HL-60/S4 (cell line): Measurements from ENCODE around the gene HDAC7.

ENCODE experiments used
- in situ Hi-C: fragments of 300-500 bp; cut with MboI; formaldehyde crosslinking; loops from 2 replicates; pipeline ENCODE4 v1.14.3; 2022; ENCODE audit warnings: low sequenced_read_pairs

The HDAC7 gene

GRCh38 chr12:47850153-47851084, 30.7 kb upstream of the HDAC7 start:
- in situ Hi-C loops: no loop called here

- in situ Hi-C loops: no loop called here
These were observed 29.6 kb upstream of the HDAC7 start for GRCh38 chr12:47849261-47849660.

- in situ Hi-C loops: no loop called here
These were observed 29.1 kb upstream of the HDAC7 start for GRCh38 chr12:47848853-47849252.

DNA sequence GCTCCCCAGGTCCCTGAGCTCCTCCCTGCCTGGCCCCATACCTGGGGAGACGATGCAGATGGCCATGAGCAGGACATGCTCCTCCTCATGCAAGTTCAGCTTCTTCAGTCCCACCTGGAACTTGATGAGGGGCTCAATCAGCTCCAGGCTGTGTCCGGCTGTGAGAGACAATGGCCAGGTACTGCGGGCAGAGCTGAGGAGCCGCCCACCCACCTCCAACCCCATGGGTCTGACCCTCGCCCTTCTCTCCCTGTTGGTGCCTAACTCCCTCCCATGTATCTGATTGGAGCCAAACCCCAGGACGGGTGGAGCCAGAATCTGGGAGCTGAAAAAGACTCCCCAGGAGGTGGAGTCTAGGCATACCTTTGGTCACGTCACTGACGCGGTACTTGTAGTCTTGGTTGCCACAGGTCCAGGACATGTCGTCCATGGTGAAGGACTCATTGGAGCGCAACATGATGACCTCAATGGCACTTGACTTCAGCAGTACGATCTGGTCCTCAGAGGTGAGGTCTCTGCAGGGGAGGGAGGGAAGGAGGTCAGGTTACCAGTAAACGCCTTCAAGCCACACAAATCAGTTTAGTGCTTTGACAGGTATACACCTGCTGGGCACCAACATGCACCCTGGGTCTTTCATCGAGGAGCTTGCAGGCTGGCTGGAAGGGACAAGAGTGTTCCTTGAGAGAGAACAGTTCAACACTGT, 26.7 kb upstream of the HDAC7 start:
- in situ Hi-C loops: no loop called here

DNA sequence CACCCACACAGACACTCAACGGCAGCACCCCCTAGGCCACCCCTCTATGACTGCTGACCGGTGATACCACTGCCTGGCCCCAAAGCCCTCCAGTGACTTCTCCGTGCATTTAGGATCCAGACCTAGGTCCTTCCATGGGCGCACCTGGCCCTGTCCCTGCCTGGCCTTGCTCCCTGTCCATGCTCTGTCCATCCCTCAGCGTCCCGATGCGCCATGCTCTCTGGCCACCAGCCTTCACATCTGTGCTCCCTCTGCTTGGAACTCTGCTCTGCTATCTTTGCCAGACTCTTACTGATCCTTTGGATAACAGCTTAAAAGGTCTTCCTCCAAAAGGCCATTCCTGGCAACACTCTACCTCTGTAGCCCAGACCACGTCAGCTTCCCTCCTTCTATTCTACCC, 25.4 kb upstream of the HDAC7 start:
- in situ Hi-C loops: no loop called here

GRCh38 chr12:47844264-47845019, 24.7 kb upstream of the HDAC7 start:
- in situ Hi-C loops: loop anchor here (5.0 kb wide), 1 partner anchor 57 kb away; no protein-coding TSS in a partner anchor

GRCh38 chr12:47843226-47843980, 23.7 kb upstream of the HDAC7 start:
- in situ Hi-C loops: loop anchor here (5.0 kb wide), 1 partner anchor 56 kb away; no protein-coding TSS in a partner anchor

DNA sequence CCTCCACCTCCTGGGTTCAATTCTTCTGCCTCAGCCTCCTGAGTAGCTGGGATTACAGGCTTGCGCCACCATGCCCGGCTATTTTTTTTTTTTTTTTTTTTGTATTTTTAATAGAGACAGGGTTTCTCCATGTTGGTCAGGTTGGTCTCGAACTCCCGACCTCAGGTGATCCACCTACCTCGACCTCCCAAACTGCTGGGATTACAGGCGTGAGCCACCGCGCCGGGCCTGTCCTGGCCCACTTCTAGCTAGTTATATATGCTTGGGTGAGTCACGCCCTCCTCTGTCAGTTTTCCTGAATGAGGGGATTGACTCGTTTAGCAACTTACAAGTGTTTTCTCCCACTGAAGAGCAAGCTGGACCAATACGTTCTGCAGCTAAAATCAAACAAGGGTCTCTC, 22.8 kb upstream of the HDAC7 start:
- in situ Hi-C loops: loop anchor here (5.0 kb wide), 1 partner anchor 55 kb away; no protein-coding TSS in a partner anchor

DNA sequence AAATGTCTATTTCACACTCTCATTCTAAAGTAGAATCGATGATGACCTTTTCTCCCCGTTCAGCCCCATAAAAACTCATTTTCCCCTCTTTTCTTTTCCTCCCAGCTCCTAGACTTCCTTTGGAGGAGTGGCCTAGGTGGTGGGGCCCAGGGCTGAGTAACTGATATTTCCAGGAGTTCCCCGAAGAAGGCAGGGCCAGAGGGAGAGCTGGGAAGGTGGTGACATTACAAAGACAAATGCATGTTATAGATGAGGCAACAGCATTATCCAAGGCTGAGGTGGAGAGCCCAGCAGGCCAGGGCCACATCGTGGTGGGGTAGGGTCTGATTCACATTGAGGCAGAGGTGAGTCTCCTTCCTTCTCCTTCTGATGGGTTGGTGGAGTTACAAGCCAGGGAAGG, 22.2 kb upstream of the HDAC7 start:
- in situ Hi-C loops: loop anchor here (5.0 kb wide), 1 partner anchor 55 kb away; no protein-coding TSS in a partner anchor

DNA sequence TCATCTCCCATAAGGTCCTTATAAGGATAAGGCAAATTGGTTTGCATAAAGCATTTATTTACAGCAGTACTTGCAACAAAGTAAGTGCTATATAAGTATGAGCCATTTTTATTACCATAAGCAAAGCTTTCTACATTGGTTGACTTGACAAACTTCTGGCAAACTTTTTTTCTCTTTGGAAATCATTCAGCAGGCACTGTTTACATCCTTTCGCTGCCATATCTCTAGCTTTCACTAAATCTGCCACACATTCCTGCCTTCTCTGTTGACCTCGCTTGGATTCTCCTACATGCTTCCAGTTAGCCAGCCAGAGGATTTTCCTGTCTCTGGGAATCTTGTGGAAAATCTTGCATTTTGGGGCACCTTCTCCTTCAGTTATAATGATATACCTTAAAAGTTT, 21.8 kb upstream of the HDAC7 start:
- in situ Hi-C loops: loop anchor here (5.0 kb wide), 1 partner anchor 54 kb away; no protein-coding TSS in a partner anchor

- in situ Hi-C loops: loop anchor here (5.0 kb wide), 1 partner anchor 53 kb away; no protein-coding TSS in a partner anchor
These were observed 20.9 kb upstream of the HDAC7 start for GRCh38 chr12:47840571-47840970.

DNA sequence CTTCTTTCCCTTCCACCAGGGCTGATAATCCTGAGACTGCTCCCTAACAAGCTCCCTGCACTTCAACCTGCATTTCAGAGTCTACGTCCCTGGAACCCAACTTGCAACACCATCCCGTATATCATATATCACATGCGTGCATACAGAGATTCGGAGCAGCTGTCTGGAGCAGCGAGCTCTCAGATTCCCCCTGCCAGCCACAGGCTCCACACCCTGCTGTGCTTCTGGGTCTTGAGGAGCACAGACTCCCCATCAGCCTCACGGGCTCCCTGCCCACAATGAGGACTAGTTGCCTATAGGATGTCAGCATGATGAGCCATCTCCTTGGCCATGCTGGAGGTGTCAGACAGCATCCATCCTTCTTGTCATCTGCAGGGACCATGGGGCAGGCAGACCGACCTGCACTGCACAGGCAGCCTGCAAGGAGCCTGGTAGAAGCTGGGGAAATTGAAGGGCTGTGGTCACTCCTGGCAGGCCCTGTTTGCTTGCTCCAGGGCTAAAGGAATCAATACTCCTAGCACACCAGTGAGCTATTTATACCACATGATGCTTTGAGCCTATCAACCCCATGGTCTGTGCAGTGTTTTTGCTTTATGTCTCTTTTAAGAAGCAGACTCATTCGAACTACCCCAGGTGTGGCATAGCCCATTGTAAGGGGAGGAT, 19.6 kb upstream of the HDAC7 start:
- in situ Hi-C loops: loop anchor here (5.0 kb wide), 1 partner anchor 122 kb away; no protein-coding TSS in a partner anchor

DNA sequence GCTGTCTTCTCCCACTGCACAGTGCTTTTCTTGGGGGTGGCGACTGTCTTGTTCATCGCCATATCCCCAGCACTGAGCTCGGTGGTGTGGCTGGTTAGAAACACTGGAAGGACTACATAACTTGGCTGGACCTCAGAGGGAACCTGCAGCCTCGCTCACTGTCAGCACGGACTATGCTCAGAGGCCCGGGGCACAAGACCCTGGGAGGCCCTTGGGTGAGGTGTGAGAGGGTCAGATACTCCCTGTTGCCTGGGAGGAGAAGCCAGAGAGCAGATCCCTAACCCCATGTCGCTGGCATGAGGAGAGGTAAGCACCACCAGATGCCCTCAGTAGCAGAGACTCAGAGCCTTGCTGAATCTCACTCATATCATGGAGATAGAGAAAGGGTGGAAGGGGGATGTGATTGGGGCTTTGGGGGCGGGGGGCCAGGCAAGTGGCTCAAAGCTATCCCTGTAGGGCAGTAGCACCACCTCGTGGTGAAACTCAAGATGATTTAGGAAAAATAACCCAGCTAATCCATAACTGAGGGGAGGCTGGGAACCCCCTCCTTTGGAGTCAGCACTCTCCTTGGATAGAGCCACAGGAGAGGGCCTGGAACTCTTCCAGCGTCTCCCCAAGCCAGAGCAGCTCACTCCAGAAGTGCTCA, 18.7 kb upstream of the HDAC7 start:
- in situ Hi-C loops: loop anchor here (5.0 kb wide), 1 partner anchor 121 kb away; no protein-coding TSS in a partner anchor

GRCh38 chr12:47837190-47838171, 17.8 kb upstream of the HDAC7 start:
- in situ Hi-C loops: loop anchor here (5.0 kb wide), 1 partner anchor 120 kb away; no protein-coding TSS in a partner anchor

- in situ Hi-C loops: loop anchor here (5.0 kb wide), 1 partner anchor 118 kb away; no protein-coding TSS in a partner anchor
These were observed 16.1 kb upstream of the HDAC7 start for GRCh38 chr12:47835831-47836155.

DNA sequence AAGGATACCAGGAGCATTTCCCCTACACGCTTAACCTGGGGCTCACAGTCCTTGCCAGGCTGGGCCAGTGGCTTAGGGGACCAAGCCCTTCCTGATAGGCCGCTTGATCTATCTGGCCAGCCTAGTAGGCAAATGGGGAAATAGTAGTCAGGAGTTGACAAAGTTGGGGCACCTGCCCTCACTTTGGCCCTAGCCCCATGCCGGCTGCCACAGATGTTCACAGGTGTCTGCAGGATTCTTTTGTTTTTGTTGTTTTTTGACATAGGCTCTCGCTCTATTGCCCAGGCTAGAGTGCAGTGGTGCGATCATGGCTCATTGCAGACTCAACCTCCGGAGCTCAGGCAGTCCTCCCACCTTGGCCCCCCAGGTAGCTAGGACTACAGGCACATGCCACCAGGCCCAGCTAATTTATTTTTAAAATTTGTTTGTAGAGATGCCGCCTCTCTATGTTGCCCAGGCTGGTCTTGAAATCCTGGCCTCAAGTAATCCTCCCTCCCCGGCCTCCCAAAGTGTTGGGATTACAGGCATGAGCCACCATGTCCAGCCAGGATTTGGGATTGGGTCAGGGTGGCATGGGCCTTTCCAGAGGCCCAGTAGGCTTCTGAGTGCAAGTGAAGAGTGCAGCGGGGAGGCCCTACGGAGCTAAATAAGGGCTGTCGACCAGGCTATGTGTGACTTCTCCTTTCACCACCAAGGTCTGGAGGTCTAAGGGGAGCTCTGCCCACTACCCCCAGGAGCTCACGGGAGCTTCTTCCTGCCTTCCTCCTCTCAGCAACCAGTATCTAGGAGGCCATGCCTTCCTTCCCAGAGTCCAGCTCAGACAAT, 15.5 kb upstream of the HDAC7 start:
- in situ Hi-C loops: loop anchor here (5.0 kb wide), 1 partner anchor 118 kb away; no protein-coding TSS in a partner anchor
